GM12864 (cell line): Measurements from ENCODE around the gene PCGF3.
"Not testable (repeated sequence)": the region's sequence is repeated elsewhere in the genome, so short reads cannot be mapped to it uniquely, and the experiment has no call there.

Experiments
- DNase-seq: peaks from one replicate; pipeline ENCODE4 v3.0.0-alpha.2; 2011; ENCODE audit warnings: low read depth
- H3K4me3 ChIP-seq: 2 replicates; pipeline ENCODE4 v1.5.1; 2011; ENCODE audit warnings: mild to moderate bottlenecking, low read depth, low read length, control low read depth
- CTCF ChIP-seq: IDR thresholded peaks from 2 replicates; pipeline ENCODE4 v1.5.1; 2011; ENCODE audit warnings: low read depth, mild to moderate bottlenecking, moderate library complexity, low read length, control low read depth, inconsistent platforms; ENCODE audit errors: missing control alignments

PCGF3 gene

GRCh38 chr4:773214-773613 is 67.6 kb downstream of the PCGF3 start:
- no peak overlapping the region for H3K4me3 ChIP-seq
- TF ChIP-seq CTCF = no peak
- DNase-seq = no peak

- not testable (repeated sequence) for H3K4me3 ChIP-seq, DNase-seq
These were observed 68.9 kb downstream of the PCGF3 start for GRCh38 chr4:774419-775092.

GRCh38 chr4:775485-775884 is 69.9 kb downstream of the PCGF3 start:
- not testable (repeated sequence) for H3K4me3 ChIP-seq, DNase-seq

GRCh38 chr4:776743-777441 is 71.3 kb downstream of the PCGF3 start:
- H3K4me3 ChIP-seq = no peak overlapping the region
- no peak for TF ChIP-seq CTCF
- no peak for DNase-seq

GRCh38 chr4:777520-778262 is 72.1 kb downstream of the PCGF3 start:
- no peak for TF ChIP-seq CTCF
- DNase-seq = no peak
- H3K4me3 ChIP-seq = no peak overlapping the region

GRCh38 chr4:779555-779954 is 73.9 kb downstream of the PCGF3 start:
- TF ChIP-seq CTCF = no peak
- DNase-seq = no peak
- H3K4me3 ChIP-seq = no peak overlapping the region

GRCh38 chr4:780255-780654 is 74.6 kb downstream of the PCGF3 start:
- DNase-seq = not testable (repeated sequence)

GRCh38 chr4:780716-781492 is 75.3 kb downstream of the PCGF3 start:
- no peak for DNase-seq
- H3K4me3 ChIP-seq = peak overlapping the region; percentile 100
- peak; percentile 3 for TF ChIP-seq CTCF

More at GRCh38 chr4:780255-780654, 74.6 kb downstream of the PCGF3 start:
- H3K4me3 ChIP-seq = peak overlapping the region; percentile 100
